Measurements from ENCODE around the gene L3MBTL4.

DNA sequence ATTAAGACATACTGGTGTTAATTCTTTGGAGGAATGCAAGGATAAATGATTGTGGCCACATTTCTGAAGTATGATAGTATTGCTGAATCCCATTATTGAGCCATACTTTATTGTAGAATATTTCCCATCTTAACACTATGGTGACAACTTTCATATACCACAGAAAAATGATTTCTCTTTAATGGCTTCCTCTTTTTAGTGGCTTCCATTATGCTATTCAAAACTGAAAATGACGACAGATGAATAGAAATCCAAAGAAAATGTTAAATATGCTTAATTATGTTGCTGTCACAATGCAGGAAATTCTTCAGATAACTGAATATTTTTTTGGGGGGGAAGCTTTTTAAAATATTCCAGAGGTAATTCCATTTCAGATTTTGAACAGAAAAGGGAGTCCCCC, 430.5 kb downstream of the L3MBTL4 start:
- TF ChIP-seq, protein P1, sequence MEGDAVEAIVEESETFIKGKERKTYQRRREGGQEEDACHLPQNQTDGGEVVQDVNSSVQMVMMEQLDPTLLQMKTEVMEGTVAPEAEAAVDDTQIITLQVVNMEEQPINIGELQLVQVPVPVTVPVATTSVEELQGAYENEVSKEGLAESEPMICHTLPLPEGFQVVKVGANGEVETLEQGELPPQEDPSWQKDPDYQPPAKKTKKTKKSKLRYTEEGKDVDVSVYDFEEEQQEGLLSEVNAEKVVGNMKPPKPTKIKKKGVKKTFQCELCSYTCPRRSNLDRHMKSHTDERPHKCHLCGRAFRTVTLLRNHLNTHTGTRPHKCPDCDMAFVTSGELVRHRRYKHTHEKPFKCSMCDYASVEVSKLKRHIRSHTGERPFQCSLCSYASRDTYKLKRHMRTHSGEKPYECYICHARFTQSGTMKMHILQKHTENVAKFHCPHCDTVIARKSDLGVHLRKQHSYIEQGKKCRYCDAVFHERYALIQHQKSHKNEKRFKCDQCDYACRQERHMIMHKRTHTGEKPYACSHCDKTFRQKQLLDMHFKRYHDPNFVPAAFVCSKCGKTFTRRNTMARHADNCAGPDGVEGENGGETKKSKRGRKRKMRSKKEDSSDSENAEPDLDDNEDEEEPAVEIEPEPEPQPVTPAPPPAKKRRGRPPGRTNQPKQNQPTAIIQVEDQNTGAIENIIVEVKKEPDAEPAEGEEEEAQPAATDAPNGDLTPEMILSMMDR (IDR thresholded peaks at IDR 0.05), result no peak
- TF ChIP-seq POLR2A (IDR thresholded peaks at IDR 0.05), result no peak

Data from adrenal gland (tissue), 5 donors.